DMS153 (cell line): ENCODE measurements around the gene TRIM29.
A peak's percentile ranks its signal among the peaks of the same experiment; 100 is the strongest.
"Not testable (repeated sequence)": the region's sequence is repeated elsewhere in the genome, so short reads cannot be mapped to it uniquely, and the experiment has no call there.

Experiments used
- DNase-seq: peaks from one replicate; lab custom pipeline; 2025; lab: John Stamatoyannopoulos, UW

TRIM29 gene

GRCh38 chr11:120137611-120138521 is at the start of gene TRIM29:
Gene TRIM29, minus strand, starts transcription at chr11:120138113. Its CDS starts 82 bp downstream, at chr11:120138031.
- peak; percentile 7 for DNase-seq

GRCh38 chr11:120186774-120187591 is 49.1 kb upstream of the TRIM29 start:
- DNase-seq: no peak

- DNase-seq: no peak
These were observed 48.5 kb upstream of the TRIM29 start for GRCh38 chr11:120186456-120186773.

- DNase-seq: no peak
These were observed 48.0 kb upstream of the TRIM29 start for GRCh38 chr11:120185706-120186455.

GRCh38 chr11:120184946-120185705 is 47.2 kb upstream of the TRIM29 start:
- DNase-seq: no peak

- no peak for DNase-seq
These were observed 46.5 kb upstream of the TRIM29 start for GRCh38 chr11:120184371-120184945.

GRCh38 chr11:120183701-120184141 is 45.8 kb upstream of the TRIM29 start:
- no peak for DNase-seq

GRCh38 chr11:120182790-120183491 is 45.0 kb upstream of the TRIM29 start:
- no peak for DNase-seq

GRCh38 chr11:120182372-120182771 is 44.5 kb upstream of the TRIM29 start:
- no peak for DNase-seq

- DNase-seq: no peak
These were observed 43.6 kb upstream of the TRIM29 start for GRCh38 chr11:120181376-120181975.

GRCh38 chr11:120180551-120181232 is 42.8 kb upstream of the TRIM29 start:
- DNase-seq: no peak

- not testable (repeated sequence) for DNase-seq
These were observed 42.1 kb upstream of the TRIM29 start for GRCh38 chr11:120180063-120180462.

- no peak for DNase-seq
These were observed 41.3 kb upstream of the TRIM29 start for GRCh38 chr11:120179057-120179672.

GRCh38 chr11:120178561-120179056 is 40.7 kb upstream of the TRIM29 start:
- DNase-seq: no peak

GRCh38 chr11:120174866-120175265 is 37.0 kb upstream of the TRIM29 start:
- DNase-seq: no peak

GRCh38 chr11:120173807-120174206 is 35.9 kb upstream of the TRIM29 start:
- DNase-seq: no peak

GRCh38 chr11:120173019-120173705 is 35.2 kb upstream of the TRIM29 start:
- DNase-seq: no peak
